GM18870 (cell line): ENCODE data around the gene CDSN.
"Not testable (repeated sequence)": the region's sequence is repeated elsewhere in the genome, so short reads cannot be mapped to it uniquely, and the experiment has no call there.

Source experiments
- ATAC-seq: cut with Tn5 transposase; IDR thresholded peaks from one replicate; pipeline ENCODE4 v1.9.1; 2021; ENCODE audit warnings: moderate library complexity; ENCODE audit not compliant: unreplicated experiment

Gene CDSN

GRCh38 chr6:31090973-31091364 lies 29.3 kb downstream of the CDSN start:
- no peak for ATAC-seq

DNA sequence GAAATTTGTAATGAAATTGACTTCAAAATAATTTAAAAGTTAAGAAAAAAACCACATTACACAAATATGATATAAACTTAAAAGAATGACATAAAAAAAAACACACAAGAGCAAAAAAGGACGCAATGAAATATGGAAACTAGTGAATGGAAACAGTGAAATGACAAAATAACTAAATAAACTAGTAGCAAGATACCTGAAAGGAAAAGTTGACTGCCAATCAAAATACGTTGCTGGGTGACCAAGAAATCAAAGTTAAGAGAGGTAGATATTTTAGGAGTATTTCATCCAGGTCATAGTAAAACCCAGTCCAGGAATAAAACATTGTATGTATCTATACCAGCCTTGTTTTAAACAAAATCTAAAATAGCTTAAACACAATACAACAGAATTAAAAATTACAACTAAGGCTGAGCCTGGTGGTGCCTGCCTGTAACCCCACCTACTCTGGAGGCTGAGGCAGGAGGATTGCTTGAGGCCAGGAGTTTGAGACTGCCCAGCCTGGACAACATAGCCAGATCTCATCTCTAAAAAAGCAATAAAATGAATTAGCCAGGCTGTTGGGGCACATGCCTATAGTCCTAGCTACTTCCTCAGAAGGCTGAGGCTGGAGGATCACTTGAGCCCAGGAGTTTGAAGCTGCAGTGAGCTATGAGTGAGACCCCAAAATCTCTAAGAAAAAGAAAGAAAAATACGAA lies 29.8 kb downstream of the CDSN start:
- ATAC-seq: no peak

GRCh38 chr6:31087494-31088089 lies 32.7 kb downstream of the CDSN start:
- no peak for ATAC-seq

- no peak for ATAC-seq
Observed at GRCh38 chr6:31086788-31087440, 33.3 kb downstream of the CDSN start.

DNA sequence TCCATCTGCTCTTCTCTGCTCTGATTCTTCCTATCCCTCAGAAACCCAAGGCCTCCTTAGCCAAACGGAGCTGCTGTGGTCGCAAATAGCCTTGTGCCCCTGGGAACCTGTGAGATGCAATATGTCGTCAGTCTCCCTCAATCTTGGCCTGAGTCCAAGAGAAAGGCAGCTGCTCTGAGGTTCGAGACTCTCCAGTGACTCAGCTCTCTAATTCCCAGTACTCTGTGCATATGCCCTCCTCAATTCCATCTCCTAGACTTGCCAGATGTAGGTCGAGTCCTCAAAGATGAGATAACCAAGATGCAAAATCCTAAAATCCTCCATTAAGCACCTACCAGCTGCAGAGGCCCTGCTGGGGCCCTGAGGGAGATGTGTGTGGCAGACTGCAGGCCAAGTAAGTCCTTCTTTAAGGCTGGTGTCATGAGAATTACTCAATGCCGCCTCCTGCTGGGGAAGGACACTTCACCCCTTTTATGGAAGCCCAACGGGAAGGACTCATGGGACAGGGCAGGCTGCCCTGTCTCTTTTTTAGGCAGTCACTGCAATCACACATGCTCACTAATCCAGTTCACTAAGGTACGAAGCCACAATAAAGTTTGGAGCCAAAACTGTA lies 36.4 kb downstream of the CDSN start:
- no peak for ATAC-seq

DNA sequence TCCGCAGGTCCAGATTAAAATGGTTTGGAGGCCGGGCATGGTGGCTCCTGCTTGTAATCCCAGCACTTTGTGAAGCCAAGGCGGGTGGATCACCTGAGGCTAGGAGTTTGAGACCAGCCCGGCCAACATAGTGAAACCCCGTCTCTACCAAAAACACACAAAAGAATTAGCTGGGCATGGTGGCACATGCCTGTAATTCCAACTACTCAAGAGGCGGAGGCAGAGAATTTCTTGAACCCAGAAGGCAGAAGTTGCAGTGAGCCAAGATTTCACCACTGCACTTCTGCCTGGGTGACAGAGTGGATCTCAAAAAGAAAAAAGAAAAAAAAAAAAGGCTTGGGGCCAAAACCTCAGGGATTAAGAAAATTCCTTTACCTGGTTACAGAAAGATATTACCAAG lies 38.4 kb downstream of the CDSN start:
- no peak for ATAC-seq

- ATAC-seq: no peak
Observed at GRCh38 chr6:31079656-31080261, 40.5 kb downstream of the CDSN start.

DNA sequence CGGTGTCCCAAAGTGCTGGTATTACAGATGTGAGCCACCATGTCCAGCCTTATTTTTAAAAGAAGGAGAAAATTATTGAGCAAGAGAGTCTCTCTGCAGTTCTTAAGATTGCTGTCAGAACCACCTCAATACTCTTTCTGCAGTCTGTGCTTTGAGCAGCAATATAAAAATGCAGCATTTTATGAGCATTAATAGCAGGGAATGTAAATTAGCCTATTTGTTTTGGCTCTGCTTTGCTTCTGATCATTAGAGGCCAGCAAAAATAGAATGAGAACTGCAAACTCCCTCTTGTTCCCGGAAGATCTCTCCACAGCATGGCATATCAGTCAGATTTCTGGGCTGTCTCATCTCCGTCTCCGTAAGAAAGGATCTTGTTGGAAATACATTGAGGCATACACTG lies 43.6 kb downstream of the CDSN start:
- no peak for ATAC-seq

- no peak for ATAC-seq
Observed at GRCh38 chr6:31075528-31075927, 44.7 kb downstream of the CDSN start.

DNA sequence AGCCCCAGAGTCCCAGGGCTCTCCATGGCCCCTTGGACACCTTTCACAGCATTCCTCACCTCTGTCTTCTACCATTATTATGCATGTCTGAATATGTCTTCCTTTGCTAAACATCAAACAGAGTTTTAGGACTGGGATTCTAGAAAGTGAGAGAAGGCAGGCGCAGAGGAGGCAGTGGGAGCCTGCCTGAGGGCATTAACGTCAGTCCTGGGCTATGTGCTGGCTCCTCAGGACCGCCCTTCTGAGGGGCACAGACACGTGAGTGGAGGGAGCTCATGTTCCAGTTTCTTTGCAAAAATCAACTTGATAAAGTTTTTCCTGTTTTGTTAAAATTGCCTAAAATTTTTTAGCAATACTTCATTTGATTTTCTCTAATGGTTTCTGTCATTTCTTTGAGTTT lies 45.8 kb downstream of the CDSN start:
- no peak for ATAC-seq

DNA sequence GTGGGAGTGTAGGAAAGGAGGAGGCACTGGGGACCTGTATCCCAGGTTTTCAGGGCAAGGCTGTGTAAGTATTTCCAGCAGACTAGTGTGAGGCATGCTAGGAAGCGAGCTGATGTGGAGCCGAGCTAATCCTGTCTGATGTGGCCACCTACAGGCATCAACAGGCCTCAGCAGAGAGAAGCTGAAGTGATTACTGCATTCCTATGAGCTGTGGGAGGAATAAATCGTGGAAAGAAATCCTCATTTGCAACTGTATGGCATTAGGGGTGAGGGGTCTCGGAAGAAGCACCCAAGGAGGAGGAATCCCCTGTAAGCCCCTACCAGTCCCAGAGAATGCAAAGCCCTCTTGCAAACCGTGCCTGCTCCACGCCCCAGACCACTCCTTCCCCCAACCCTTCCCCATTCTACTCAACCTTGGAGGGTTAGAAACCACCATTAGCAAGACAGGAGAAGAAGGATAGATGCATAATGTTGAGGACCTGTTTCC lies 49.5 kb downstream of the CDSN start:
- ATAC-seq: no peak

DNA sequence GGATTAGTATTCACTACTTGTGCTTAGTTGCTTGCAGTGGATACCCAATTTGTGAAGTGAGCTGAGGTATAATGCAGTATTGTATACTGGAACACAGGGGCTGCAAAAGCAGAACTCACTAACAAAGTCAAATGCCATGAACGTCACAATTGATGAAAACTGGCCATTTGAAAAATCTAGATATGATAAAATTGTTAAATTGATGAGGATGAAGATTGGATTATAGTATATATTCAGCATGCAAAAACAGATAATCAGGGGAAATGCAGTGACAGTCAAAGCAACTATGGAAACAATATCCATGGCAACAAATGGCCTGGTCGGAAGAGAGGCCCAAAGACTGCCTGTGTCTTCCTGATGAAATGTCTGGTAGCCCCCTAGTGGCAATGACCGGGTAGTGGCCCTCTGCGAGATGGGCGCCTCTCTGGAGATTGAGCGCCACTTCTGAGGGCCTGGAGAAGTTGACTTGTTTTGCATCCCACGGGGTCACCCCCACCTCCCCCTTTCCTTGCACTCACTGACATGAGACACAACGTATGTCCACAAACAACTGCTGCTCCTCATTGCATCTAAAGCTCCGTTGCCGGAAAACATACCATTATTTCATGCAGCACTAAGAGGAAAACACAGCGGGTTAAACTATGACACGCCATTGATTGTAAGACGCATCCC lies 51.4 kb downstream of the CDSN start:
- ATAC-seq: no peak

GRCh38 chr6:31067891-31068668 lies 52.2 kb downstream of the CDSN start:
- not testable (repeated sequence) for ATAC-seq

DNA sequence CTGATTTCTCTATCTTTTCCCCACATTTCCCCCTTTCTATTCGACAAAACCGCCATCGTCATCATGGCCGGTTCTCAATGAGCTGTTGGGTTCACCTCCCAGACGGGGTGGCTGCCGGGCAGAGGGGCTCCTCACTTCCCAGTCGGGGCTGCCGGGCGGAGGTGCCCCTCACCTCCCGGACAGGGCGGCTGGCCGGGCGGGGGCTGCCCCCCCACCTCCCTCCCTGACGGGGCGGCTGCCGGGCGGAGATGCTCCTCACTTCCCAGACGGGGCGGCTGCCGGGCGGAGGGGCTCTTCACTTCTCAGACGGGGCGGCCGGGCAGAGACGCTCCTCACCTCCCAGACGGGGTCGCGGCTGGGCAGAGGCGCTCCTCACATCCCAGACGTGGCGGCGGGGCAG lies 53.2 kb downstream of the CDSN start:
- ATAC-seq: not testable (repeated sequence)

DNA sequence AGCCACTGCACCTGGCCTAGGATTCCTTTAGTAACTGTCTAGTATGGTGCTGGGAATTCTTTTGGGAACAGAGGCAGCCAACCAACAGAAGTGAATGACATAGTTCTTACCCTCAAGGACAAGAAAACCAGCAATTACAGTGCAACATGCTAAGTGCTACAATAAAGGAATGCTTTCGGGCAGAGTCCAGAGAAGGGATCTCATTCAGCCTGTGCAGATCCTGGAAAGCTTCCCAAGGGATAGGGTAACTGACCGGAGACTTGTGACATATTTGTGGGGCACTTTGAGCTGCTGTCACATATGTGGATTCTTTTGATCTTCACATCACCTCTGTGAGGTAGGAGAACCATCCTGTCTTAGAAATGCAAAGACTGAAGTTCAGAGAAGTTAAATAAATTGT lies 54.7 kb downstream of the CDSN start:
- no peak for ATAC-seq
